ENCODE data around the gene MTCH2.
A peak's percentile ranks its signal among the peaks of the same experiment; 100 is the strongest.
"Not testable (repeated sequence)": the region's sequence is repeated elsewhere in the genome, so short reads cannot be mapped to it uniquely, and the experiment has no call there.

MTCH2 gene

GRCh38 chr11:47642099-47642855, at the start of gene MTCH2:
Gene MTCH2 (minus strand): TSS chr11:47642559. CDS start chr11:47642465, 94 bp downstream.
- DNase-seq = peak; percentile 98

GRCh38 chr11:47691979-47692378, 49.6 kb upstream of the MTCH2 start:
- no peak for DNase-seq

- no peak for DNase-seq
These were observed 47.1 kb upstream of the MTCH2 start for GRCh38 chr11:47689480-47689879.

GRCh38 chr11:47688991-47689390, 46.6 kb upstream of the MTCH2 start:
- no peak for DNase-seq

GRCh38 chr11:47688111-47688510, 45.8 kb upstream of the MTCH2 start:
- no peak for DNase-seq

GRCh38 chr11:47686704-47687103, 44.3 kb upstream of the MTCH2 start:
- not testable (repeated sequence) for DNase-seq

- DNase-seq = no peak
These were observed 43.8 kb upstream of the MTCH2 start for GRCh38 chr11:47686151-47686550.

GRCh38 chr11:47675851-47676250, 33.5 kb upstream of the MTCH2 start:
- no peak for DNase-seq

- DNase-seq = no peak
These were observed 29.9 kb upstream of the MTCH2 start for GRCh38 chr11:47672283-47672730.

- DNase-seq = no peak
These were observed 27.5 kb upstream of the MTCH2 start for GRCh38 chr11:47669856-47670255.

- no peak for DNase-seq
These were observed 26.3 kb upstream of the MTCH2 start for GRCh38 chr11:47668665-47669064.

GRCh38 chr11:47667555-47667954, 25.2 kb upstream of the MTCH2 start:
- no peak for DNase-seq

GRCh38 chr11:47667135-47667534, 24.8 kb upstream of the MTCH2 start:
- peak; percentile 58 for DNase-seq

- DNase-seq = not testable (repeated sequence)
These were observed 22.6 kb upstream of the MTCH2 start for GRCh38 chr11:47664936-47665335.

- DNase-seq = no peak
These were observed 18.9 kb upstream of the MTCH2 start for GRCh38 chr11:47661245-47661644.

GRCh38 chr11:47659276-47659675, 16.9 kb upstream of the MTCH2 start:
- DNase-seq = no peak

- DNase-seq = no peak
These were observed 14.0 kb upstream of the MTCH2 start for GRCh38 chr11:47656260-47656885.

GRCh38 chr11:47651818-47652469, 9.6 kb upstream of the MTCH2 start:
- no peak for DNase-seq

- DNase-seq = no peak
These were observed 6.9 kb upstream of the MTCH2 start for GRCh38 chr11:47649276-47649675.

GRCh38 chr11:47646019-47646418, 3.7 kb upstream of the MTCH2 start:
- DNase-seq = no peak

GRCh38 chr11:47645500-47645899, 3.1 kb upstream of the MTCH2 start:
- DNase-seq = no peak

- DNase-seq = no peak
These were observed 710 bp downstream of the MTCH2 start for GRCh38 chr11:47641600-47642098.

- not testable (repeated sequence) for DNase-seq
These were observed 1.9 kb downstream of the MTCH2 start for GRCh38 chr11:47640506-47640905.

GRCh38 chr11:47636331-47636730, 6.0 kb downstream of the MTCH2 start:
- not testable (repeated sequence) for DNase-seq

Data from left hindlimb (tissue), 1 donor.